SKM-1 (cell line): ENCODE data around the gene B4GALT3.
"Not testable (repeated sequence)": the region's sequence is repeated elsewhere in the genome, so short reads cannot be mapped to it uniquely, and the experiment has no call there.

Experiments
- DNase-seq: peaks from one replicate; lab custom pipeline; 2025; ENCODE audit not compliant: unreplicated experiment; lab: John Stamatoyannopoulos, UW

Gene B4GALT3

GRCh38 chr1:161177112-161177935 lies at the start of gene B4GALT3:
TSS of gene B4GALT3 (minus strand) at chr1:161177507. CDS start at chr1:161176060, 1,447 bp downstream.
- peak; percentile 85 for DNase-seq

GRCh38 chr1:161226759-161227158 lies 49.5 kb upstream of the B4GALT3 start:
- no peak for DNase-seq

- DNase-seq, result no peak
Observed at GRCh38 chr1:161226320-161226711, 49.0 kb upstream of the B4GALT3 start.

- DNase-seq, result peak; percentile 100
Observed at GRCh38 chr1:161225534-161226319, 48.4 kb upstream of the B4GALT3 start, which contains the start of gene TOMM40L. TSS of gene TOMM40L (plus strand) at chr1:161226060. CDS start at chr1:161226490, 430 bp downstream.

- no peak for DNase-seq
Observed at GRCh38 chr1:161225178-161225533, 47.8 kb upstream of the B4GALT3 start.

GRCh38 chr1:161224695-161225087 lies 47.4 kb upstream of the B4GALT3 start:
- not testable (repeated sequence) for DNase-seq

GRCh38 chr1:161223805-161224694 lies 46.7 kb upstream of the B4GALT3 start:
- DNase-seq, result no peak

- no peak for DNase-seq
Observed at GRCh38 chr1:161222175-161223019, 45.1 kb upstream of the B4GALT3 start.

- DNase-seq, result no peak
Observed at GRCh38 chr1:161220002-161220401, 42.7 kb upstream of the B4GALT3 start.

GRCh38 chr1:161219078-161219892 lies 42.0 kb upstream of the B4GALT3 start:
- no peak for DNase-seq

GRCh38 chr1:161218301-161219077 lies 41.2 kb upstream of the B4GALT3 start:
- DNase-seq, result no peak

GRCh38 chr1:161217831-161218230 lies 40.5 kb upstream of the B4GALT3 start:
- DNase-seq, result no peak

GRCh38 chr1:161216945-161217712 lies 39.8 kb upstream of the B4GALT3 start:
- DNase-seq, result peak; percentile 97

GRCh38 chr1:161215076-161215475 lies 37.8 kb upstream of the B4GALT3 start, which contains the start of gene FCER1G:
TSS of gene FCER1G (plus strand) at chr1:161215295. CDS start at chr1:161215322, 27 bp downstream.
- DNase-seq, result peak; percentile 84

GRCh38 chr1:161214369-161214768 lies 37.1 kb upstream of the B4GALT3 start:
- peak; percentile 75 for DNase-seq

- DNase-seq, result peak; percentile 83
Observed at GRCh38 chr1:161209790-161210409, 32.6 kb upstream of the B4GALT3 start.

GRCh38 chr1:161207173-161207572 lies 29.9 kb upstream of the B4GALT3 start:
- no peak for DNase-seq
